Activated CD8-positive, alpha-beta T cell treated with anti-CD3 and anti-CD28 coated beads for 36 hours (primary cell): Measurements from ENCODE around the gene HIP1R. TPM values are rescaled to one million over a fixed set of nuclear protein-coding genes. Genes with fewer than 3 reads are reported as not detected.

Source experiments
- total RNA-seq, 2 experiments: library from RNA; stranded (reverse); gene quantifications; one replicate each; pipeline ENCODE4 v1.2.3, GENCODE V29; 2021

HIP1R gene
- total RNA-seq, 2 experiments from 2014 or later = 22.8 to 22.9 TPM

Other genes starting within 250 kb of the HIP1R start
- gene HCAR2, start 132.1 kb upstream of the HIP1R start, total RNA-seq = not detected
- not detected for gene HCAR3, start 118.6 kb upstream of the HIP1R start, total RNA-seq
- gene HCAR1, start 104.6 kb upstream of the HIP1R start, total RNA-seq = under 1 TPM; 0.18 to 0.25 TPM
- gene DENR, start 82.6 kb upstream of the HIP1R start, total RNA-seq = 10 to 100 TPM; 56.3 to 57.2 TPM
- gene CCDC62, start 60.9 kb upstream of the HIP1R start, total RNA-seq = under 1 TPM; 0.45 to 0.61 TPM
- gene VPS37B, start 60.7 kb downstream of the HIP1R start, total RNA-seq = 10 to 100 TPM; 17.8 to 18.4 TPM
- gene ABCB9, start 131.0 kb downstream of the HIP1R start, total RNA-seq = 1 to 10 TPM; 4.3 to 4.9 TPM
- gene OGFOD2, start 139.8 kb downstream of the HIP1R start, total RNA-seq = 10 to 100 TPM; 27.1 to 31.5 TPM
- gene ARL6IP4, start 145.2 kb downstream of the HIP1R start, total RNA-seq = 100 to 1,000 TPM; 174 to 180 TPM